Fibroblast of villous mesenchyme (primary cell): Measurements from ENCODE around the gene SMIM1. TPM values are rescaled to one million over a fixed set of nuclear protein-coding genes. Genes with fewer than 3 reads are reported as not detected.
A peak's percentile ranks its signal among the peaks of the same experiment; 100 is the strongest.

Experiments used
- DNase-seq: peaks from one replicate; pipeline ENCODE4 v3.0.0-alpha.2; 2010; ENCODE audit warnings: low read depth
- H3K4me3 ChIP-seq: 2 replicates; pipeline ENCODE4 v1.5.1; 2011; ENCODE audit warnings: low read depth, mild to moderate bottlenecking, low read length
- total RNA-seq: library from RNA; depleted of rRNA; stranded (reverse); fragments of >200 nt; gene quantifications from 2 replicates; pipeline ENCODE4 v1.2.3, GENCODE V29; 2012
- TF ChIP-seq, protein P1 (sequence below): IDR thresholded peaks from 2 replicates; pipeline ENCODE4 v1.5.1; 2012; ENCODE audit warnings: low read depth, mild to moderate bottlenecking, low read length; ENCODE audit not compliant: insufficient read depth

SMIM1 gene
- total RNA-seq, 1 donor, result 1.7 TPM

DNA sequence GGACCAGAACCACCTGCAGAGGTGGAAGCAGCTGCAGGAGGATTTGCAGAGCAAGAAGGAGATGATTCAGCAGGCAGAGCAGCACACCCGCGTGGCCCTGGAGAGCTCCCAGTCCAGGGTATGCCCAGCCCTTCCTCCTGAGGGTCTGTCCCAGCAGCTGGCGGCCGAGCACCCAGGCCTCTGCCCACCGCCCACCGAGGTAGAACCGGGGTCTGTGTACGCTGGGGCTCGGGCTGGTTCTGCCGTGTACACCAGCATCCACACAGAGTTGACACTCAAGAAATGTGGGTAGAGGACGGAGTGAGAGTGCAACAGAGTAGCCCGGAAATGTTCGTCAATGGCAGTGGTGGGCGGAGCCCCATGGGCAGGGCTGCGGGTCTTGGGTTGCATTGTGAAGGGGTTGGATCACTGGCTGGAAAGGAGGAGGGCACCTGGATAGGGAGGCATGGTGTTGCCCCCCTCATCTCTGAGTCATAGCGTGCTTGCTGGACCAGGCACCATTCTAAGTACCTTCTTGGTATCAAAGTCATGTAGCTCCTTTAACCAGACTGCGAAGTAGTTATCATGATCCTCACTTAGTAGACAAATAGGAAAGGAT, 5.1 kb upstream of the SMIM1 start:
- H3K4me3 ChIP-seq, result no peak overlapping the region
- no peak for DNase-seq
- TF ChIP-seq, protein P1, sequence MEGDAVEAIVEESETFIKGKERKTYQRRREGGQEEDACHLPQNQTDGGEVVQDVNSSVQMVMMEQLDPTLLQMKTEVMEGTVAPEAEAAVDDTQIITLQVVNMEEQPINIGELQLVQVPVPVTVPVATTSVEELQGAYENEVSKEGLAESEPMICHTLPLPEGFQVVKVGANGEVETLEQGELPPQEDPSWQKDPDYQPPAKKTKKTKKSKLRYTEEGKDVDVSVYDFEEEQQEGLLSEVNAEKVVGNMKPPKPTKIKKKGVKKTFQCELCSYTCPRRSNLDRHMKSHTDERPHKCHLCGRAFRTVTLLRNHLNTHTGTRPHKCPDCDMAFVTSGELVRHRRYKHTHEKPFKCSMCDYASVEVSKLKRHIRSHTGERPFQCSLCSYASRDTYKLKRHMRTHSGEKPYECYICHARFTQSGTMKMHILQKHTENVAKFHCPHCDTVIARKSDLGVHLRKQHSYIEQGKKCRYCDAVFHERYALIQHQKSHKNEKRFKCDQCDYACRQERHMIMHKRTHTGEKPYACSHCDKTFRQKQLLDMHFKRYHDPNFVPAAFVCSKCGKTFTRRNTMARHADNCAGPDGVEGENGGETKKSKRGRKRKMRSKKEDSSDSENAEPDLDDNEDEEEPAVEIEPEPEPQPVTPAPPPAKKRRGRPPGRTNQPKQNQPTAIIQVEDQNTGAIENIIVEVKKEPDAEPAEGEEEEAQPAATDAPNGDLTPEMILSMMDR, result no peak

DNA sequence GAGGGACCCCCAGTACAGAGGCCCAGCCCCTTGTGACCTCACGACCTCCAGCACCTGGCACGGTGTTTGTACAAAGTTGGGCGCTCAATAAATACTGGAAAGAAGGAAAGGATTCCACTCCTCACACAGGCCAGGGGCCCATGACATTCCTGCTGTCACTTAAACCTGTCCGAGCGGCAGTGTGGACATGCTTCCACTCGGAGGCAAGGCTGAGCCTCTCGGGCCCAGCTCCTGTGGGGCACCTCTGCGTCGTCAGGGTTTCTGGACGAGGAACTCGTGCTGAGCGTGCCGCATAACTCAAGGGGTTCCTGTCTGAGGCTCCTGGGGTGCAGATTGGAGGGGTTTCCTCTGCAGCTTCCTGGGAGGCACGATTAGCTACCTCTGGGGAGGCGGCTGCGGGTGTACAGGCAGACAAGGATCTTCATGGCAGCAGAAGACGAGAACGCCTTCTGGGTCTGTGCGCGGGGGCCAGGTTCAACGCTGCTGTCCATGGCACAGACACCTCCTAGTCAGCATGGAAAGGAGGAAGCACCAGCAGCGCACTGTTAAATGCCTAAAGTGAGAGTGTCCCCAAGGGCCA, 3.6 kb upstream of the SMIM1 start:
- no peak overlapping the region for H3K4me3 ChIP-seq
- TF ChIP-seq, protein P1, result no peak
- no peak for DNase-seq

DNA sequence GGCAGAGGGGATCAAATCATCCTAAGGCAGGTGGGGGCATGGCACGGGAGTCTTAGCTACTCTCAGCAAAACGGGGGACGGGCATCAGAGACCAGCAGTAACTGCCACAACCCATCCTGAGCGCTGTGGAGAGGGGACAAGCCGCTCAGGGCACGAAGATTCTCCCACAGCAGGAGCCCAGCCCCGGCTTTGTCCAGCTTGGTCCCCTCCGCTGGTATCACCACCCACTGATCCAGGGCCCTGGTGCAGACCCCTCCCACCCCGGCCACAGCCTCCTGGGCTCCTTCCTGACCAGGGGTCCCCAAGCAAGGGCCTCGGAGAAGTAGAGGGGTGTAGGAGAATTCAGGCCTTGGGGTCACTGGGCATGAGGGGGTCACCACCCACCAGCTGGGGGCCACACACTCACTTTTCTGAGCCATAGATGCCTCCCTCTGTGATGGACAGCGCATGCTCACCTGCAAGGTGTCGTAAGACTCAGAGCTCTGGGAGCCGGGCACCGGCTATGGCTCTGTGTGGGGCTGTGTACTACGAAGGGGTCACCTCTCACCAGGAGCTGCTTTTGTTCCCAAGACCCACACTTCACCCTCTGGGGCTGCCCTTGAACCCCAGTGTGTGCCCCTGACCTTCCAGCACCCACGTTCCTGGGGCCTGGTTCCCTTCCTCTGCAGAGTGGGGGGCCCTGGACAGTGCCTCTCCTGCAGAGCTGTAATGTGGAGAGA, 2.3 kb upstream of the SMIM1 start:
- DNase-seq, result no peak
- H3K4me3 ChIP-seq, result no peak overlapping the region
- TF ChIP-seq, protein P1, result no peak

DNA sequence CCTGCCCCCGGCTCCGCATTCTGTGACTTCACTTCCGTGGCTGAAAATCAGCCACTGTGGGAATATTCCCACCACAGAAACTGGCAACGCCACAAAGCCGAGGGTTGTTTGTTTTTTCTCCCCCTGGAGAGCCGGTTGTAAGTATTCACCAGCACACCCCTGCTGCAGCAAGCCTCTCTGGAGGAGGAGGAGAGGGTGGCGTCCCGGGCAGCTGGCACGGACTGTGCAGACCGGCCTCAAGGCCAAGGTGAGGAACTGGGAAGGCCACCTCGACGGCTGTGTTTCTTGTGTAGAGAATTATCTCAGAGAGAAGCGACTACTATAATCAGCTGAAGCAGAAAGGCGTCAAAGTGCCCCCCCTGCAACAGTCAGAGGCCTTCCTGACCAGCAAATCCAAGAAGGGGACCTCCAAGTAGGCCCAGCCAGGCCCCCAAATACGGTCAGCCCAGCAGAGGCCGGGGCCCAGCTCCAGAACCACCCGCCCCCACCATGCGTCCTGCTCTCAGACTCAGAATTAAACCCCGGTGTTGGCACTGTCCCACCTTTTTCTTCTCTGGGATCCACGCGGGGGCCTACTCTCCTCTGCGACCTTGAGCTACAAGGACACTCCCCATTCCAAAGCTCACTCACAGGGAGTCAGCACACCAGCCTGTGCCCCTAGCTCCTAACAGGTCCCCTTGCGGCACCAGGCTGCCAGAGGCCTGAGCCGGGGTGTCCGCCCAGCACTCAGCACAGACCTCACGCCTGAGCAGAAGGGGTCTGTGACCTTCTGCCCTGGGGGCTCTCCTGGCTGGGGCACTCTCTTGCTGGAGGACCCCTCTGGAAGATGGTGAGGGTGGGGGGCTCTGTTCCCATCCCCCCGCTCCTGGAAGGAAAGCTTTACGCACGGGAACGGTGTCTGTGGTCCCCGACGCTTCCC, 1.2 kb upstream of the SMIM1 start:
- TF ChIP-seq, protein P1, result no peak
- no peak for DNase-seq

DNA sequence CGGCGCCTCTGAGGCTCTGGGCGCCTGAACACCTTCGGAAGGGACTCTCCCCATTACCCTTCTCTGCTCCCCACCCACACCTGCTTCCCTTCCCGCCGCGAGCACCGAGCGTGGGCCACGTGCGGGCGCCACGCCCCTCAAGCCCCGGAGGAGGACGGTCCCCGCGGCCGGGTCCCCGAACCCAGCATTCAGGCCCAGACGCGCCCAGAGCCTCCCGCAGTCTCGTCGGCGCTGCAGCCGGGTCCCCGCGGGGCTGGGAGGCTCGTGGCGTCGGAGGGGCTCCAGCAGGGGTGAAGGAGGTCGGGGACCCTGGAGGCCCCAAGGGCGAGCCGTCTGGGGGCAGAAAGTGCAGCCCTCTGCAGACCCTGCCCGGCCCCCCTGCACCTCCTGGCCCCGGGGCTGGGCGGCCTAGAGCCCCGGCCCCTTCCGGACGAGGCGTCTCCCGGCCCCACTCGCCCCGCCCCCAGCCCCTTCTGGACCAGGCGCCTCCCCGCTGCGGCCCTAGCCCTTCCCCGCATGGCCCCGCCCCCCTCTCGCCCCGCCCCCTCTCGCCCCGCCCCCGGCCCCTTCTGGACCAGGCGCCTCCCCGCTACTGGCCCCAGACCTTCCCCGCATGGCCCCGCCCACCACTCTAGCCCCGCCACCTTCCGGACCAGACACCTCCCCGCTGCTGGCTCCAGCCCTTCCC, 378 bp upstream of the SMIM1 start:
- H3K4me3 ChIP-seq, result peak overlapping the region; percentile 70
- TF ChIP-seq, protein P1, result no peak
- DNase-seq, result peak; percentile 86

More for the DNA sequence above, 1.2 kb upstream of the SMIM1 start:
- H3K4me3 ChIP-seq, result peak overlapping the region; percentile 70

DNA sequence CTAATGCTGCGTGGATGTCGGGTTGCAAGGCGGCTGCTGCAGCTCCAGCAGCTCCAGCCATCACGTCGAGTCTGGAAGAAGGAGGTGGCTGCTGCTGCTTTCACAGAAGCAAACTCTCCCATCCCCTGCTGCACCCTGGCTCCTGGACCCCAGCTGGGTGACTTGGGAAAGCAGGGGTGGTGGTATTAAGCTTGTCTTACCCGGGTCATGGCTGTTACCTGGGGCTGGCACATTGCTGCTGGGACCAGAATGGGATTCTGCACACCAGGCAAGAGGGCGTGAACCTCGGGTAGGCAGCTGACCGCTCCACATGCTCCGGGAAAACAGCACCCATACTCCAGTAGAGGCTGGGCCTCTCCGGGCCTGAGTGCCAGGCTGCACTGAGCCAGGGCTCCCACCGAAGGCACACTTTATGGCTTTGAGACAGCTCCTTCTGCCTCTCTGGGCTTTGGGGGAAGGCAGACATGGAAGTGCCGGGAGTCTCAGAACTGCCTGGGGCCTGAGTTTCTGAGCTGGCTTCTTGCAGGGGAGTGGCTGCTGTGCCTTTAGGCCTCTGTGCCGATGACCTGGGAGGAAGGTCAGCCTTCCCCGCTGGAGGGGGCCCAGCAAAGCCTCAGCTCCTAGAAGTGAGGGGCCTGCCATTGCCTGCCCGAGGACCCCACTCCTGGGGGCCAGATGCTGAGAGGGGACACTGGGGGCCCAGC, 1.2 kb downstream of the SMIM1 start:
- peak overlapping the region; percentile 64 for H3K4me3 ChIP-seq
- TF ChIP-seq, protein P1, result no peak
- no peak for DNase-seq
